NK-92 treated with Interleukin-12 subunit alpha and Interleukin-12 subunit beta, amount 100 ng/mL, for 24 hours (cell line): Measurements from ENCODE around the gene CD69.
"Not testable (repeated sequence)": the region's sequence is repeated elsewhere in the genome, so short reads cannot be mapped to it uniquely, and the experiment has no call there.

ENCODE experiments used
- DNase-seq: peaks from one replicate; lab custom pipeline; 2025; lab: John Stamatoyannopoulos, UW

Gene CD69

GRCh38 chr12:9750276-9751203 lies 10.2 kb downstream of the CD69 start:
- DNase-seq = peak; percentile 8

DNA sequence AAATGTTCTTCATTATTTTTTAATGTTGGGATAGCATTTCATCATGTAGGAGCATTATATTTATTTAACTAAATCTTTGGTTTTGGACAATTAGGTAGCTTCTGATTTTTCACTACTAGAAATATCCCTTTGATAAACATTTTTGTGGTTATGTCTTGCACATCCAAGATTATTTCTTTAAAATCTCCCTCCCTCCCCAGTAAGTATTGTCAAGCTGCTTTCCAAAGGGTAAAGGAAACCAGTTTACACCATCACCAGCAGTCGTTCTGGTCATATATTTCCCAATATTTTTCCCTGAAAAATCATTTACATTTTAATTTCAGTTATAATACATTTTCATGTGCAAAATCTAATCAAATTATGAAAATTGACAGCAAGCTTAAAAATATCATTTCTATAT lies 11.1 kb downstream of the CD69 start:
- DNase-seq = no peak

DNA sequence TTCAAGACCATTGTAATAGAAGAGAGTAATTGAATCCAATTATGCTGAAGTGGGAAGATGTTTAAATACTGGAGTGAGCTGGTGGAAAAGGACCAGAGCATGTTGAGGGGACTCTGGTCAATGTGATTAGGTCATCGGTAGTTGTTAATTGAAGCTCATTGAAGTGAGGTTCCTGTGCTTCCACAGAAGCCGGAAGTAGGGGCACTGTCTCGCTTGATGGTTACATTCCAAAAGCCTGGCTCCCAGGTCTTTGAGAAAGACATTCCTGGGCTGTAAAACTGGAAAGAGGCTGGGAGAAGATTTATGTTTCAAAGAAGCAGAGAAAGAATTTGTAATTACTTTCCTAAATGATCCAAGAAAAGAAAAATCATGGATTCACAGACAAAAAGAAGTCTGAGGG lies 15.5 kb downstream of the CD69 start:
- no peak for DNase-seq

DNA sequence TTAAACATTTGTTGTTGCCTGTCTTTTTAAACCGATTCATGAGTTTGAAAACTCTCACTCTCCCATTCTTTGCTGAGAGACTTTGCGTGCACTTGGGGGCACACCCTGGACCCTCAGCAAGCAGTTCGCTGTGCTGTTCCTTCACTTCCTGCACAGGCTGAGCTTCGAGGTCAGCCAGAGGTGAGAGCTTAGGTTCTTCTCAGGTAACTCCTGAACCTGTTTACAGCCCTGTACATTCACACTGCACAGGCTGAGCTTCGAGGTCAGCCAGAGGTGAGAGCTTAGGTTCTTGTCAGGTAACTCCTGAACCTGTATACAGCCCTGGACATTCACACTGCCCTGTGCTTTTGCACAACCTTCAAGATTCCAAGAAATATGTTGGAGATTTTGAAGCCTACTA lies 18.0 kb downstream of the CD69 start:
- no peak for DNase-seq

GRCh38 chr12:9741726-9742125 lies 19.0 kb downstream of the CD69 start:
- DNase-seq = peak; percentile 20

- DNase-seq = no peak
Measured at GRCh38 chr12:9740106-9740750, 20.5 kb downstream of the CD69 start.

DNA sequence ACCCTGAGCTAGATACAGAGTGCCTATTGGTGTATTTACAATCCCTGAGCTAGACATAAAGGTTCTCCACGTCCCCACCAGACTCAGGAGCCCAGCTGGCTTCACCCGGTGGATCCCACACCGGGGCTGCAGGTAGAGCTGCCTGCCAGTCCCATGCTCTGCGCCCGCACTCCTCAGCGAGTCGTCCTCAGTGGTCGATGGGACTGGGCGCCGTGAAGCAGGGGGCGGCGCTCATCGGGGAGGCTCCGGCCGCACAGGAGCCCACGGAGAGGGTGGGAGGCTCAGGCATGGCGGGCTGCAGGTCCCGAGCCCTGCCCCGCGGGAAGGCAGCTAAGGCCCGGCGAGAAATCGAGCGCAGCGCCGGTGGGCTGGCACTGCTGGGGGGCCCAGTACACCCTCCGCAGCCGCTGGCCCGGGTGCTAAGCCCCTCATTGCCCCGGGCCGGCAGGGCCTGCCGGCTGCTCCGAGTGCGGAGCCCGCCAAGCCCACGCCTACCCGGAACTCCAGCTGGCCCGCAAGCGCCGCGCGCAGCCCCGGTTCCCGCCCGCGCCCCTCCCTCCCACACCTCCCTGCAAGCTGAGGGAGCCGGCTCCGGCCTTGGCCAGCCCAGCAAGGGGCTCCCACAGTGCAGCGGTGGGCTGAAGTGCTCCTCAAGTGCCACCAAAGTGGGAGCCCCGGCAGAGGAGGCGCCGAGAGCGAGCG lies 21.1 kb downstream of the CD69 start:
- DNase-seq = not testable (repeated sequence)

- DNase-seq = not testable (repeated sequence)
Measured at GRCh38 chr12:9738905-9739304, 21.8 kb downstream of the CD69 start.

- DNase-seq = no peak
Measured at GRCh38 chr12:9736936-9737705, 23.6 kb downstream of the CD69 start.

DNA sequence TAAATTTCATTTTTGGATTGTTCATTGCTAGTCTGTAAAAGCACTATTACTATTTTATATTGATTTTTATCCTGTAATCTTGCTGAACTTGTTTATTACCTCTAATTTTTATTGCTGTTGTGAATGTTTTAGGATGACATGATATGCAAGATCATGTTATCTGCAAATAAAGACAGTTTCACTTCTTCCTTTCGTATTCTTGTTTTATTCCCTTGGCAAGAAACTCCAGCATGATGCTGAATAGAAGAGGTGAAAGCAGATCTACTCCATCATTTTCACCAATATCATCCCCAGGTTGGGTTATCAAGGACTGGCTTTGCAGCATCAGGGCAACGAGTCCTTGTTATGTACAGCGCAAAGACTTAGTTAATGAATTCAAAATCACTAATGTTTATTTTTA lies 25.1 kb downstream of the CD69 start:
- no peak for DNase-seq

- no peak for DNase-seq
Measured at GRCh38 chr12:9732921-9733461, 27.7 kb downstream of the CD69 start, which contains the start of gene CLECL1. CLECL1 (minus strand) TSS chr12:9733097.

GRCh38 chr12:9731797-9732196 lies 28.9 kb downstream of the CD69 start:
- DNase-seq = no peak

- no peak for DNase-seq
Measured at GRCh38 chr12:9731393-9731792, 29.3 kb downstream of the CD69 start.

DNA sequence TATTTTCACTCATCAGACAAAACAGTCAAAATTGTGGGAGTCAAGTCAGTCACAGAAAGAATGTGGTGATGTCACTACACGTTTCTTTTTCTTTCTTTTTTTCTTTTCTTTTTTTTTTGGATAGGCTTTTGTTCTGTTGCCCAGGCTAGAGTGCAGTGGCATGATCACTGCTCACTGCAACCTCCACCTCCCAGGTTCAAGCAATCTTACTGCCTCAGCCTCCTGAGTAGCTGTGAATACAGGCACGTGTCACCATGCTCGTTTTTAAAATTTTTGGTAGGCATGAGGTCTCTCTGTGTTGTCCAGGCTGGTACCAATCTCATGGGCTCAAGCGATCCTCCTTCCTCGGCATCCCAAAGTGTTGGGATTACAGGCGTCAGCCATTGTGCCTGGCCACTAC lies 30.1 kb downstream of the CD69 start:
- DNase-seq = no peak

DNA sequence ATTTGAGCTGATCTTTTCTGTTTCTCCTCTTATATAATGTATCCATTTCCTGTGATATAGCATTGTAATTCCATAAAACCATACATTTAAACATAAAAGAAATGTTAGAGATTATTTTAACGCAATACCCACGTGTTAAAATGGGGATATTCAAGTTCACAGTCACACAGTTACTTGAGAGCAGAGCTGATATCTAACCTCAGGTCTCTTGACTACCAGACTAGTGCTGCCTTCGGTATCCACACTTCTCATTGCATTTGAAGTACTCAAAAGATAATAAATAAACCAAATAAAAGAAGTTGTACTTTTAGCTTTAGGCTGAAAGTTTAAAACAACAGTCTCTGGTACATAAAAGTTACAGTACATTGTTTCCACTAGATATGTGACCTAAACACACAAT lies 30.7 kb downstream of the CD69 start:
- DNase-seq = no peak

GRCh38 chr12:9729082-9729481 lies 31.6 kb downstream of the CD69 start:
- DNase-seq = no peak

- DNase-seq = no peak
Measured at GRCh38 chr12:9727813-9728212, 32.9 kb downstream of the CD69 start.

DNA sequence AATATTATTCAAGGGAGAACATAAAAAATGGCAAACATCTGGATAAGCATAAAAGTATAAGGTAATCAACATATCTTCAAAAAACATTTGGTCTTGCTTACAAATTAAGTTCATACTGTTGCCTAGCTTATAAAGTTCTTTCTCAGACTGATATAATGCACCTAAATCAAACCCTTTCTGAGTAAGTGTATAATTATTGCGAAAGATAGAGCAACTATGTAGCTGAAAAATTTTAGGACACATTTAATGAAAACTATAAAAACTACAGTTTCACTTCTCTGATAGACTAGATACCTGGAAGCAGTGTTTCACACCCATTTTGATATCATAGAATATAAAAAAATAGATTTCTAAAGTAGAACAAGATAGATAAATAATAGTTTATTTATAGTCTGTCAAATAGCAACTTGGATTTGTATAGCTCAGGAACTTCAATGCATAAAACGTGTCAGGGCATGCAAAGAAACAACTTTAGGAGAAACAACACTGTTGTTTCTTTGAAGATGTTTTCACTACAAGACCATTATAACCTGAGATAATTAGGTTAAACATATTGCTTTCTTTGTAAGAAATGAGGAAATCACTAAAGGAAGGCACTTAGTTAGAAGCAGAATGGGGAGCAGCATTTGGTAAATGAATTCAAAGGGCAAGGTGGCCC lies 35.4 kb downstream of the CD69 start:
- no peak for DNase-seq

DNA sequence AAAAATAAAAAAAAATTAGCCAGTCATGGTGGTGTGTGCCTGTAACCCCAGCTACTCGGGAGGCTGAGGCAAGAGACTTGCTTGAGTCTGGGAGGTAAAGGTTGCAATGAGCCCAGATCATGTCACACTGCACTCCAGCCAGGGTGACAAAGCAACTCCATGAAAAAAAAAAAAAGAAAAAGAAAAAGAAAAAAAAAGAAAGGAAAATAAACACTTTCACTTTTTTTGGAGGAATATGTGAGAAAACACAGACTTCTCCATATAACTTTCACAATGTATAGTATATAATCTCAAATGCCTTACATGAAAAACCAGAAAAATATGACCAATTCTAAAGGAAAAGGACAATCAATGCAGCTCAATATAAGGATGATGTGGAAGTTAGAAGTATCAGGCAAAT lies 36.7 kb downstream of the CD69 start:
- no peak for DNase-seq

GRCh38 chr12:9721394-9722092 lies 39.2 kb downstream of the CD69 start:
- DNase-seq = no peak

GRCh38 chr12:9719790-9720189 lies 40.9 kb downstream of the CD69 start:
- no peak for DNase-seq
